Measurements from ENCODE around the gene MGAT3. TPM values are rescaled to one million over a fixed set of nuclear protein-coding genes. Genes with fewer than 3 reads are reported as not detected.

Gene MGAT3
- total and polyA plus RNA-seq, 8 donors, result 0.89 to 12.0 (median 1.6) TPM

GRCh38 chr22:39454385-39454871 is 2.4 kb upstream of the MGAT3 start:
- DNase-seq, result peak; percentile 68 to 84
- Histone ChIP-seq H3K27me3 (peaks cover 4 to 42% (median 28%) of the 10 kb centered on the region in 3 donors), H3K36me3 (no peaks in the 10 kb centered on the region), H3K9me3 (no peaks in the 10 kb centered on the region), H3K4me3 (no peak overlapping the region), H3K4me1 (peaks cover 11 to 38% (median 35%) of the 10 kb centered on the region in 4 donors), H3K27ac (peak overlapping the region in 3 of 5 donors; percentile 61 to 72 (median 65))
- intact Hi-C loops (cut with DNase I; ENCODE audit: low total_unique reads), result no loop called here
- WGBS, 5 donors, result 29 to 43% (median 42%) methylated on average over 7 of the region's 7 CpGs
- TF ChIP-seq POLR2AphosphoS5 (IDR thresholded peaks at IDR 0.05), result peak in 2 of 3 donors; percentile 56 to 61
- TF ChIP-seq POLR2A (IDR thresholded peaks at IDR 0.05), result no peak

- Histone ChIP-seq H3K27ac (peak overlapping the region in 2 of 5 donors; percentile 70 to 74), H3K9me3 (no peaks in the 10 kb centered on the region), H3K36me3 (no peaks in the 10 kb centered on the region), H3K4me3 (peak overlapping the region; percentile 50 to 57 (median 56)), H3K4me1 (peaks cover 10 to 38% (median 36%) of the 10 kb centered on the region in 4 donors), H3K27me3 (peaks cover 4 to 47% (median 28%) of the 10 kb centered on the region in 3 donors)
- 1 to 4% (median 1%) methylated on average over 9 to 52 of the region's 63 CpGs; no CpG with 5 or more reads in 2 of the 5 donors for WGBS, 5 donors
- TF ChIP-seq, protein P1, sequence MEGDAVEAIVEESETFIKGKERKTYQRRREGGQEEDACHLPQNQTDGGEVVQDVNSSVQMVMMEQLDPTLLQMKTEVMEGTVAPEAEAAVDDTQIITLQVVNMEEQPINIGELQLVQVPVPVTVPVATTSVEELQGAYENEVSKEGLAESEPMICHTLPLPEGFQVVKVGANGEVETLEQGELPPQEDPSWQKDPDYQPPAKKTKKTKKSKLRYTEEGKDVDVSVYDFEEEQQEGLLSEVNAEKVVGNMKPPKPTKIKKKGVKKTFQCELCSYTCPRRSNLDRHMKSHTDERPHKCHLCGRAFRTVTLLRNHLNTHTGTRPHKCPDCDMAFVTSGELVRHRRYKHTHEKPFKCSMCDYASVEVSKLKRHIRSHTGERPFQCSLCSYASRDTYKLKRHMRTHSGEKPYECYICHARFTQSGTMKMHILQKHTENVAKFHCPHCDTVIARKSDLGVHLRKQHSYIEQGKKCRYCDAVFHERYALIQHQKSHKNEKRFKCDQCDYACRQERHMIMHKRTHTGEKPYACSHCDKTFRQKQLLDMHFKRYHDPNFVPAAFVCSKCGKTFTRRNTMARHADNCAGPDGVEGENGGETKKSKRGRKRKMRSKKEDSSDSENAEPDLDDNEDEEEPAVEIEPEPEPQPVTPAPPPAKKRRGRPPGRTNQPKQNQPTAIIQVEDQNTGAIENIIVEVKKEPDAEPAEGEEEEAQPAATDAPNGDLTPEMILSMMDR (IDR thresholded peaks at IDR 0.05), result no peak
- TF ChIP-seq EP300 (IDR thresholded peaks at IDR 0.05), result no peak
- TF ChIP-seq POLR2A (IDR thresholded peaks at IDR 0.05), result no peak
- TF ChIP-seq POLR2AphosphoS5 (IDR thresholded peaks at IDR 0.05), result no peak
- peak in 1 of 2 donors; percentile 43 for DNase-seq
- intact Hi-C loops (cut with DNase I; ENCODE audit: low total_unique reads), result no loop called here
Measured at GRCh38 chr22:39457198-39457555, 365 bp downstream of the MGAT3 start.

DNA sequence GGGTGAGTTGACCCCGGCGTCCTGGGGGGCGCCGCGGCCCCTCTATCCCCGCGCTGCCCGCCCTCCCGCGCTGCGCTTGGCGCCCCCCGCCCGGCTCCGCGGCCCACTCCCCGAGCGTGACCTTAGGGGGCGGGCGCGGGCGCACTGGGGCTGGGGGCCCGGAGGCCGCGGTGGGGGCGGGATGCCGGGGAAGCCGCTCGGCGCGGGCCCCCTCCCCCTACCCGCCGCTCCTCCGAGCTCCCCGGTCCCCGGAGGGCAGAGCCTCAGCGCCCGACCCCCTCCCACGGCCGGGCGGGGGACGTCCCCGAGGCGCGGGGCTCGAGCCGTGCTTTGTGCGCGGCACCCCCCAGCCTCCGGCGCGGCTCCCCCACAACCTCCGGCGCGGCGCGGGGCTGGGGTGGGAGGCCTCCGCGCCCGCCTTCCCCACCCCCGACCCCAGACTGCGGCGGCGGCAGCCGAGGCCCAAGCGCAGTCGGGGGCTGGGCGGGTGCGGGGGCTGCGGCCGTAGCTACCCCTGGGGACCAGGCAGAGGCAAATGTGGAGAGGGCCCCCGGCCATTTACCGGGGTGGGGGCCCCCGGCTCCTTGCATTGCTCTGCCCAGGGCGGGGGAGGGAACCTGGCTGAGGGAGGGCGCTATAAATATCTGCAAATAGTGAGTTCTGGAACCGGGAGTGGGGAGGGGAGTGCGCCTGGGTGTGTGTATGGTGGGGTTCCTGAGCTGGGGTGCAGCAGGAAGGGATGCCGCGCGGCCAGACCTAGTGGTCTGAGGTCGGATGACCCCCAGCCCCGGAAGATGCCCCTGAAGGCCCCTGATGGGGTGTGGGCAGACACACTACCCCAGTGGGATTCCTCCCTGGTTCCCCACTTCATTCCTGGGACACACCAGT is 988 bp downstream of the MGAT3 start:
- Histone ChIP-seq H3K4me3 (peak overlapping the region; percentile 50 to 57 (median 56)), H3K9me3 (no peaks in the 10 kb centered on the region), H3K27ac (peak overlapping the region in 4 of 5 donors; percentile 26 to 74 (median 52)), H3K27me3 (peaks cover 4 to 47% (median 28%) of the 10 kb centered on the region in 3 donors), H3K4me1 (peaks cover 7 to 37% (median 33%) of the 10 kb centered on the region in 4 donors), H3K36me3 (no peaks in the 10 kb centered on the region)
- intact Hi-C loops (cut with DNase I; ENCODE audit: low total_unique reads), result no loop called here
- DNase-seq, result peak in 1 of 2 donors; percentile 52
- WGBS, 5 donors, result 3 to 7% (median 3%) methylated on average over 12 to 83 of the region's 83 CpGs
- no peak for TF ChIP-seq POLR2AphosphoS5 (IDR thresholded peaks at IDR 0.05)

DNA sequence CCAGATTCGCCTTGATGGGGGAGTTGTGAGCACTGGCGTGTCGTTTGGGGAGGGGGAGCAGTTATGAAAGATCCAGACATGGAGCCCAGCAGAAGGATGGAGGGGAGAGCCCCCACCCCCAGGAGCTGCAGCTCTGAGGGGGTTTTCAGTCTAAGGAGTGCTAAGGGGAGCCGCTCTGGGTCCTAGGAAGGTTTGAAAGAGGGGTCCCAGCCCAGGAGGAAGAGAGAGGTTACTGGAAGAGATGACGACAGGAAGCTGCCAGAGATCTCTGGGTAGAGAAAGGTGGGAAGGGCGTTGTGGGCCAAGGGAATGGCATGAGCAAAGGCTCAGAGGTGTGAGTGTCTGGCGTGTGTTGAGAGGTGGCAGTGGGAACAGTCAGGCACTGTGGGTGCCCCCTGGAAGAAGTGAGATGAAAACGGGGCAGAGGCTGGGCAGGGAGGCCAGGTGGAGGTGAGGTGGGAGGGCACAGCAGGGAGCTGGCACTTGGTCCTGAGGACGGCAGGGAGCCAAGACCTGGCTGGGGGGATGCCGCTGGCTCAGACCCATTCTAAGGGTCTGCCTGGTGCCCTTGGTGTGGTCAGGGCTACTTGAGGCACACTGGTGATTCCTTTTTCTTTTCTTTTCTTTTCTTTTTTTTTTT is 1.8 kb downstream of the MGAT3 start:
- no peaks in the 10 kb centered on the region for H3K36me3 ChIP-seq
- peaks cover 4 to 47% (median 28%) of the 10 kb centered on the region in 3 donors for H3K27me3 ChIP-seq
- 56 to 69% (median 66%) methylated on average over 10 of the region's 10 CpGs for WGBS, 5 donors
- DNase-seq, result no peak
- intact Hi-C loops (cut with DNase I; ENCODE audit: low total_unique reads), result no loop called here
- peaks cover 7 to 32% (median 31%) of the 10 kb centered on the region in 4 donors for H3K4me1 ChIP-seq
- H3K4me3 ChIP-seq, result peak overlapping the region; percentile 50 to 57 (median 56)
- no peaks in the 10 kb centered on the region for H3K9me3 ChIP-seq
- H3K27ac ChIP-seq, result peak overlapping the region in 3 of 5 donors; percentile 26 to 74 (median 70)
- no peak for TF ChIP-seq POLR2AphosphoS5 (IDR thresholded peaks at IDR 0.05)

DNA sequence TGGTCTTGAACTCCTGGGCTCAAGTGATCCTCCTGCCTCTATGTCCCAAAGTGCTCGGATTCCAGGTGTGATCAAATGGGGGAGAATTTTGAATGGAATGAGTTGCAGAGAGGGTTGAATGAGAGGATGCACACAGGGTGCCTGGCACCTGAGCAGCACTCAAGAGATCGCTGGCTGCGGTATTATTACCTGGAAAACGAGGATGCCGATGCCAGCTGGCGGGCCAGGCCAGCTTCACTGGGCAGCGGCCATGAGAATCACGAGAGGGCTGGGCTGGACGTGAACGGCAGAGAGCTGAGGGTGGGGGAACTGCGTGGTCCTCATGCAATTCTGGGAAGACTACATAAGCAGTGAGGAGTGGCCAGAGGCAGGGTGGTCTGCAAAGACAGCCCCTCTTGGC is 2.9 kb downstream of the MGAT3 start:
- Histone ChIP-seq H3K27ac (no peak overlapping the region), H3K27me3 (peaks cover 4 to 47% (median 28%) of the 10 kb centered on the region in 3 donors), H3K9me3 (no peaks in the 10 kb centered on the region), H3K4me1 (peaks cover 7 to 24% (median 21%) of the 10 kb centered on the region in 4 donors), H3K4me3 (no peak overlapping the region), H3K36me3 (no peaks in the 10 kb centered on the region)
- no peak for TF ChIP-seq EP300 (IDR thresholded peaks at IDR 0.05)
- no peak for TF ChIP-seq POLR2A (IDR thresholded peaks at IDR 0.05)
- TF ChIP-seq, protein P1 (IDR thresholded peaks at IDR 0.05), result no peak
- no peak for TF ChIP-seq POLR2AphosphoS5 (IDR thresholded peaks at IDR 0.05)
- DNase-seq, result no peak
- intact Hi-C loops (cut with DNase I; ENCODE audit: low total_unique reads), result no loop called here
- WGBS, 5 donors, result 80 to 87% (median 82%) methylated on average over 8 to 11 of the region's 11 CpGs
